ENCODE results near the gene CDKN2A.

GRCh38 chr9:21969951-21970799, 24.0 kb downstream of the CDKN2A start:
- TF ChIP-seq MTA2 (IDR thresholded peaks at IDR 0.05; ENCODE audit: low read depth) (no peak), CREB5 (CRISPR knock-in tag; IDR thresholded peaks at IDR 0.05) (no peak), CTCF (IDR thresholded peaks at IDR 0.05 in 2 of 3, conservative IDR thresholded peaks at IDR 0.05 in 1 of 3; ENCODE audit: insufficient read depth in 2 of 3, low read depth in 1 of 3, low read length in 3 of 3) (no peak), POLR2A (conservative IDR thresholded peaks at IDR 0.05) (no peak), POLR2AphosphoS2 (IDR thresholded peaks at IDR 0.05; ENCODE audit: low read length) (no peak), HDAC6 (IDR thresholded peaks at IDR 0.05; ENCODE audit: low read depth, low read length) (no peak), PHF8 (IDR thresholded peaks at IDR 0.05; ENCODE audit: borderline replicate concordance, low read length) (no peak), DPF2 (IDR thresholded peaks at IDR 0.05) (no peak), MTA3 (IDR thresholded peaks at IDR 0.05; ENCODE audit: borderline replicate concordance) (no peak), LARP7 (IDR thresholded peaks at IDR 0.05) (no peak), HBP1 (CRISPR knock-in tag; IDR thresholded peaks at IDR 0.05) (no peak), SMAD1 (IDR thresholded peaks at IDR 0.05; ENCODE audit: low read depth, low read length, partially characterized antibody) (no peak), SREBF1 (IDR thresholded peaks at IDR 0.05; ENCODE audit: borderline replicate concordance, low read depth, low read length) (no peak)

Measured in K562 (cell line).